Progenitor cell of endocrine pancreas (in vitro differentiated cells): ENCODE measurements around the gene PLN. TPM values are rescaled to one million over a fixed set of nuclear protein-coding genes. Genes with fewer than 3 reads are reported as not detected.

Experiments used
- DNase-seq: peaks from one replicate; pipeline ENCODE4 v3.0.0; 2021; ENCODE audit warnings: low spot score; ENCODE audit not compliant: unreplicated experiment
- H3K27ac Mint-ChIP-seq: 2 replicates; pipeline ENCODE4 v1.8.0; 2021; ENCODE audit warnings: mild to moderate bottlenecking, moderate library complexity, mixed read lengths
- H3K27me3 Mint-ChIP-seq: 2 replicates; pipeline ENCODE4 v1.8.0; 2021; ENCODE audit warnings: mixed read lengths
- H3K36me3 Mint-ChIP-seq: 2 replicates; pipeline ENCODE4 v1.8.0; 2022; ENCODE audit warnings: mixed read lengths; ENCODE audit not compliant: insufficient read depth
- H3K4me1 Mint-ChIP-seq: 2 replicates; pipeline ENCODE4 v1.8.0; 2021; ENCODE audit warnings: low read depth, mixed read lengths
- H3K4me3 Mint-ChIP-seq: 2 replicates; pipeline ENCODE4 v1.8.0; 2021; ENCODE audit warnings: low read depth, mild to moderate bottlenecking, moderate library complexity, mixed read lengths
- H3K9me3 Mint-ChIP-seq: 2 replicates; pipeline ENCODE4 v1.8.0; 2021; ENCODE audit warnings: low read depth, mixed read lengths
- total RNA-seq: library from RNA; stranded (reverse); gene quantifications from 2 replicates; pipeline ENCODE4 v1.2.1, GENCODE V29; 2021
- TF ChIP-seq, protein P1 (sequence below): fragments of 200-600 bp; sonication (generic); IDR thresholded peaks from one replicate; pipeline ENCODE4 v1.5.0; 2021; ENCODE audit warnings: antibody characterized with exemption, mild to moderate bottlenecking; ENCODE audit not compliant: unreplicated experiment

Gene PLN
- total RNA-seq, 1 donor from 2014 or later = 0.55 TPM

DNA sequence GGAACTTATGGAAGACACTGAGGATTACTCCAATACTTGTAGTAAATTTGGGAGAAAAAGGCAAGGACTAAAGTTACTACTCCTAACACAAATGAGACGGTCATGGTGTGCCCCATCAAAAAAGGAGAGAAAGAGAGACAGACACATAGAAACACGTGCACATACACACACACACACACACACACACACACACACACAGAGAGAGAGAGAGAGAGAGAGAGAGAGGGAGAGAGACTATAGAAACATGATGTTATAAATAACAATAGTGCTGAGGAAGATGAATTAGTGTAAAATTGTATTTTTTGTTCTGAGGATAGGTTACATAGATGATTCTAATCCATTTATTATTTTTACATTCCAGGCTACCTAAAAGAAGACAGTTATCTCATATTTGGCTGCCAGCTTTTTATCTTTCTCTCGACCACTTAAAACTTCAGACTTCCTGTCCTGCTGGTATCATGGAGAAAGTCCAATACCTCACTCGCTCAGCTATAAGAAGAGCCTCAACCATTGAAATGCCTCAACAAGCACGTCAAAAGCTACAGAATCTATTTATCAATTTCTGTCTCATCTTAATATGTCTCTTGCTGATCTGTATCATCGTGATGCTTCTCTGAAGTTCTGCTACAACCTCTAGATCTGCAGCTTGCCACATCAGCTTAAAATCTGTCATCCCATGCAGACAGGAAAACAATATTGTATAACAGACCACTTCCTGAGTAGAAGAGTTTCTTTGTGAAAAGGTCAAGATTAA is 10.5 kb downstream of the PLN start:
- no peak overlapping the region for H3K4me3 Mint-ChIP-seq
- no peaks in the 10 kb centered on the region for H3K9me3 Mint-ChIP-seq
- peaks cover 1% of the 10 kb centered on the region for H3K36me3 Mint-ChIP-seq
- no peak for DNase-seq
- no peaks in the 10 kb centered on the region for H3K27me3 Mint-ChIP-seq
- peaks cover 3% of the 10 kb centered on the region for H3K4me1 Mint-ChIP-seq
- H3K27ac Mint-ChIP-seq = no peak overlapping the region
- TF ChIP-seq, protein P1, sequence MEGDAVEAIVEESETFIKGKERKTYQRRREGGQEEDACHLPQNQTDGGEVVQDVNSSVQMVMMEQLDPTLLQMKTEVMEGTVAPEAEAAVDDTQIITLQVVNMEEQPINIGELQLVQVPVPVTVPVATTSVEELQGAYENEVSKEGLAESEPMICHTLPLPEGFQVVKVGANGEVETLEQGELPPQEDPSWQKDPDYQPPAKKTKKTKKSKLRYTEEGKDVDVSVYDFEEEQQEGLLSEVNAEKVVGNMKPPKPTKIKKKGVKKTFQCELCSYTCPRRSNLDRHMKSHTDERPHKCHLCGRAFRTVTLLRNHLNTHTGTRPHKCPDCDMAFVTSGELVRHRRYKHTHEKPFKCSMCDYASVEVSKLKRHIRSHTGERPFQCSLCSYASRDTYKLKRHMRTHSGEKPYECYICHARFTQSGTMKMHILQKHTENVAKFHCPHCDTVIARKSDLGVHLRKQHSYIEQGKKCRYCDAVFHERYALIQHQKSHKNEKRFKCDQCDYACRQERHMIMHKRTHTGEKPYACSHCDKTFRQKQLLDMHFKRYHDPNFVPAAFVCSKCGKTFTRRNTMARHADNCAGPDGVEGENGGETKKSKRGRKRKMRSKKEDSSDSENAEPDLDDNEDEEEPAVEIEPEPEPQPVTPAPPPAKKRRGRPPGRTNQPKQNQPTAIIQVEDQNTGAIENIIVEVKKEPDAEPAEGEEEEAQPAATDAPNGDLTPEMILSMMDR = no peak

DNA sequence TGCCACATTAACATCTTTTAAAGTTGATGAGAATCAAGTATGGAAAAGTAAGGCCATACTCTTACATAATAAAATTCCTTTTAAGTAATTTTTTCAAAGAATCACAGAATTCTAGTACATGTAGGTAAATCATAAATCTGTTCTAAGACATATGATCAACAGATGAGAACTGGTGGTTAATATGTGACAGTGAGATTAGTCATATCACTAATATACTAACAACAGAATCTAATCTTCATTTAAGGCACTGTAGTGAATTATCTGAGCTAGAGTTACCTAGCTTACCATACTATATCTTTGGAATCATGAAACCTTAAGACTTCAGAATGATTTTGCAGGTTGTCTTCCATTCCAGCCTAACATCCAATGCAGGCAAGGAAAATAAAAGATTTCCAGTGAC is 11.6 kb downstream of the PLN start:
- no peak for DNase-seq
- Mint-ChIP-seq H3K27ac (no peak overlapping the region), H3K4me3 (no peak overlapping the region), H3K9me3 (no peaks in the 10 kb centered on the region), H3K4me1 (peaks cover 3% of the 10 kb centered on the region), H3K27me3 (no peaks in the 10 kb centered on the region), H3K36me3 (peaks cover 1% of the 10 kb centered on the region)
- TF ChIP-seq, protein P1 = no peak

DNA sequence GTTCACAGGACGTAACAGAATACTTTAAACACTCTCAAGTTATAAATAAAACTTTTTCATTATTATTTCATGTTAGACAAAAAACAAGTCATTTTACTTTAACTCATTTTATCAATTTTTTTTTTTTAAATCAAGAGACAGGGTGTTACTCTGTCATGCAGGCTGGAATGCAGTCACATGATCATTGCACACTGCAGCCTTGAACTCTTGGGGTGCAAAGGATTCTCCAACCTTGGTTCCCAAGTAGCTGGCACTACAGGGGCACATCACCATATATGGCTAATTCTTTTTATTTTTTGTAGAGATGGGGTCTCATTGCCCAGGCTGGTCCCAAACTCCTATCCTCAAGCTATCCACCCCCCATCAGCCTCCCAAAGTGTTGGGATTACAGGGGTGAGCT is 14.2 kb downstream of the PLN start:
- no peaks in the 10 kb centered on the region for H3K27me3 Mint-ChIP-seq
- H3K9me3 Mint-ChIP-seq = no peaks in the 10 kb centered on the region
- DNase-seq = no peak
- H3K36me3 Mint-ChIP-seq = no peaks in the 10 kb centered on the region
- TF ChIP-seq, protein P1 = no peak
- H3K4me1 Mint-ChIP-seq = peaks cover 3% of the 10 kb centered on the region
- no peak overlapping the region for H3K27ac Mint-ChIP-seq
- H3K4me3 Mint-ChIP-seq = no peak overlapping the region

DNA sequence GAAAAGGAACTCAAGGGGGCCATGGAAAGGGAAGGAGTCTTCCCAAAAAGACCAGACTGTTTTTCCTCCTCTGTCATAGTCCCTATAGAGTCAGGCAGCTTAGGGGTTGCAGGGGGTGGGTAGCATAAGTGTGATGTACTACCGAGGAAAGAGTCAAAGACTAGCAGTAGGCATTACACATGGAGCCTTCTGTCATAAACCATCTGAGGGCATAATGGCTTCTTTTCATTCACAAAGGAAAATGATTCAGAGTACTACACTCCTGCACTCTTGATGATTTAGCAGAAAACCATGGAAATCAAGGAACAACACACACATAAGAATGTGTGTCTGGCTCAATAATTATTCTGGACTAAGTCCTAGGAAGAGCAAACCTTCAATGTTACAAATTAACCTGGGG is 14.9 kb downstream of the PLN start:
- no peak for DNase-seq
- H3K27ac Mint-ChIP-seq = no peak overlapping the region
- TF ChIP-seq, protein P1 = no peak
- H3K27me3 Mint-ChIP-seq = no peaks in the 10 kb centered on the region
- H3K4me1 Mint-ChIP-seq = peaks cover 3% of the 10 kb centered on the region
- H3K4me3 Mint-ChIP-seq = no peak overlapping the region
- H3K36me3 Mint-ChIP-seq = no peaks in the 10 kb centered on the region
- no peaks in the 10 kb centered on the region for H3K9me3 Mint-ChIP-seq

DNA sequence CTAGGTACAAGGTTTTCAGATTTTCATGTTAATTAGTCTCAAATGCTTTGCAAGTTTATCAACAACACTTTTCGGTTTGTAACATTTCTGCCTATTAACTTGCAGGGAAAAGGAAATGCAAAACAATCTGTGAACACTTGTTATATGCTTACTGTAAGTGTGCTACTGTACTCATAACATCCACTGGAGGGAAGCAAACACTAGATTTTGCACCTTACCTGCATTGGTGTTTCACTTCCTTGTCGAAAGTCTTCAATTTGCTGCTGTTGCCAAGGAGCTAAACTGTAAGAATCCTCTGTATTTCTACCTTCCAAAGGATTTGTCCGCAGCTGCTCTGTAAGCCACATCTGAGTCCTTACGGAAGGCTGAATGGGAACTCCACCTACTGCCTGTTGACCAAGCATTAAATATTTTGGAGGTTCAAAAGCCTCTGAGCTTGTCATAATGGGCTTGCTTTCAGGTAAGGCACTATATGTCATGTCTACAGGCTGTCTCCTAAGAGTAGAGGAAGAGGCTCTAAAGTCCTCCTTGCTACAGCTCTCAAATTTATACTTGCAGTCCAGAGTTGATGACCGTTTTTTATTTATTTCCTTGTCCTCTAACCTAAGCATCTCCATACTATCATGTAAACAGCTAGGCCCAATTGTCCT is 17.3 kb downstream of the PLN start:
- no peak for DNase-seq
- H3K27me3 Mint-ChIP-seq = no peaks in the 10 kb centered on the region
- H3K4me1 Mint-ChIP-seq = peaks cover 3% of the 10 kb centered on the region
- H3K27ac Mint-ChIP-seq = no peak overlapping the region
- no peaks in the 10 kb centered on the region for H3K36me3 Mint-ChIP-seq
- no peaks in the 10 kb centered on the region for H3K9me3 Mint-ChIP-seq
- H3K4me3 Mint-ChIP-seq = no peak overlapping the region
- TF ChIP-seq, protein P1 = peak; percentile 24
